Stimulated activated CD8-positive, alpha-beta memory T cell treated with anti-CD3 and anti-CD28 coated beads, Interleukin-4, amount 100 ng/mL, for 48 hours (primary cell): ENCODE results near the gene WDR36.

Source experiments
- DNase-seq: peaks from one replicate; pipeline ENCODE4 v3.0.0-alpha.2; 2020

Gene WDR36

GRCh38 chr5:111106320-111106948 lies 14.3 kb downstream of the WDR36 start:
- DNase-seq, result no peak

DNA sequence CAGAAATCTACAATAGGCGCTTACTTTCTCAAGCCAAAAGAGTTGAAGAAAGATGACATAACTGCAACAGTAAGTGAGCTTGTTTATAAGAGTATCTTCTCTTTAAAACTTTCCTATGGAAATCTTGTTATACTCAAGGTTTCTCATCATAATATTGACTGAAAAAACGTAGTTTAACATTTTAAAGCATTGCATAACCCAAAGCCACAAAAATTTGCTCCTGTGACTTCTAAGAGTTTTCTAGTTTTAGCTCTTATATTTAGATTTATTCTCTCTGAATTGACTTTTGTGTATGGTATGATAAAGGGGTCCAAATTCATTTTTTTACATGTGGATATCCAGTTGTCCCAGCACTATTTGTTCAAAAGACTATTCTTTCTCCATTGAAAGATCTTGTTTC lies 15.2 kb downstream of the WDR36 start:
- no peak for DNase-seq

- DNase-seq, result no peak
Observed at GRCh38 chr5:111111956-111112355, 19.8 kb downstream of the WDR36 start.

DNA sequence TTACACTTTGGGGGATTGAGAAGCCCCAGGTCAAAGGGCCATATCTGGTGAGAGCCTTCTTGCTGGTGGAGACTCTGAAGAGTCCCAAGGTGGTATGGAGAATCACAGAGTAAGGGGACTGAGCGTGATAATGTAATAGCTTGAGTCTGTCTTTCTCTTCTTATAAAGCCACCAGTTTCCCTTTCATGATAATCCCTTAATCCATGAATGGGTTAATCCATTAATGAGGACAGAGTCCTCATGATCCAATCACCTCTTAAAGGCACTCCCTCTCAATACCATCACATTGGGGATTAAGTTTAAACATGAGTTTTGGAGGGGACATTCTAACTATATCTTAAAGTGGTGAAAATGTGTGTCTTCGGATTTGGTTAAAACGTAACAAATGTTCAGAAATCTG lies 21.5 kb downstream of the WDR36 start:
- DNase-seq, result no peak

GRCh38 chr5:111115229-111115628 lies 23.1 kb downstream of the WDR36 start:
- no peak for DNase-seq

- DNase-seq, result no peak
Observed at GRCh38 chr5:111116550-111116949, 24.4 kb downstream of the WDR36 start.

GRCh38 chr5:111117136-111117535 lies 25.0 kb downstream of the WDR36 start:
- DNase-seq, result no peak

DNA sequence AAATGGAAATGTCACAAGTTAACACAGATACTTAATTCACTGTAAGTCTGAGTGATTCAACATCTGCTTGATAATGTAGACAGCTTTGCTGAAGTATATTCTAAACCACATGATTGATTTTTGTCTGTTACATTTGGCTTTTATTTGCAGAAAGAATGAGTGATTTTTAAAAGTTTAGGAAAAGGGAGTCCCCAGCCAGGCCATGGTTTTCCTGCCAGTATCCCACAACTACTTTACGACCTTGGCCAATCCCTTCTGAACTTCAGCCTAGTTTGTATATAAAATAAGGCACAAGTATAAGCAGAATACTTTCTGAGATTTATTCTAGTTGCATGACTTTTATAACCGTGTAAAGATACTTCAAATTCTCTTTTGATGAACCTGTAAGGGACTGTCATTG lies 27.1 kb downstream of the WDR36 start:
- DNase-seq, result no peak

- DNase-seq, result no peak
Observed at GRCh38 chr5:111119856-111120255, 27.7 kb downstream of the WDR36 start.

- DNase-seq, result no peak
Observed at GRCh38 chr5:111120911-111121310, 28.8 kb downstream of the WDR36 start.

- no peak for DNase-seq
Observed at GRCh38 chr5:111121926-111122325, 29.8 kb downstream of the WDR36 start.

GRCh38 chr5:111122398-111122797 lies 30.2 kb downstream of the WDR36 start:
- no peak for DNase-seq

DNA sequence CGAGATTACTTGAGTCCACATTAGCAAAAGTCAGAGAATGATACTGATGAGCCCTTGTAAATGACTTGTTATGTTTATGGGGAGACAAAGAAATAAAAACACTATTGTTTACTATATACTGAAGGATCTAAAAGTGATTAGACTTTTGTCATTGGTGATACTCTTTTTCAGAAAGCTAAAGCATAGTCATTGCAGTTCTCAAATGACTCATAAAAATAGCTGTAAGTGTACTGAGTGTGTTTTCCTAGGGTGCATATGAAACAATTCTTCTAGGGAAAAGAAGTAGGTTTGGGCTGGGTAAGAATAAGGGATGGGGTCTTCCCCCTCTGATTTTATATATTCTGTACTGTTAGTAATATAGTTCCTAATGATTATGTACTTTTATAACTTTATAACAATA lies 32.6 kb downstream of the WDR36 start:
- no peak for DNase-seq

GRCh38 chr5:111126896-111127295 lies 34.7 kb downstream of the WDR36 start:
- no peak for DNase-seq

GRCh38 chr5:111127453-111128195 lies 35.5 kb downstream of the WDR36 start:
- no peak for DNase-seq

GRCh38 chr5:111129938-111130337 lies 37.8 kb downstream of the WDR36 start:
- DNase-seq, result no peak

DNA sequence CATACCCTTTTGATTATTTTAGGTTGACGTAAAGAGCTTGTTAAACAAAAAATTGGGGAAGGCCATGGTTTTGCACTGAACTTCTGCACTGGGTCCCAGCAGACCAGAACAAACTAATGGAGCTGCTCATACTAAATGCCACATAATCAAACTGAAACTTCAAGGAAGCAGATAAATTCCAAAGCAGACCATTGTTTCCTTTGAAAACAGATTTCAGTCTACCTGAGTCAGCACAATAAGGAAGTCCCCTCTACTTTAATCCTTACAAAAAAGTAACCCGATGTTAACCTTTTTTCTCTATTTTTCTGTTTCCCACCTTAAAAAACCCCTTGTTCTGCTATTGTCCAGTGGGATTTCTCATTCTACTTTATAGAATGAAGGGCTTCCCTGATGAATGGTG lies 39.2 kb downstream of the WDR36 start:
- no peak for DNase-seq

GRCh38 chr5:111132076-111132475 lies 39.9 kb downstream of the WDR36 start:
- no peak for DNase-seq

GRCh38 chr5:111132731-111133435 lies 40.7 kb downstream of the WDR36 start:
- peak; percentile 26 for DNase-seq

GRCh38 chr5:111133436-111133751 lies 41.2 kb downstream of the WDR36 start:
- DNase-seq, result no peak

DNA sequence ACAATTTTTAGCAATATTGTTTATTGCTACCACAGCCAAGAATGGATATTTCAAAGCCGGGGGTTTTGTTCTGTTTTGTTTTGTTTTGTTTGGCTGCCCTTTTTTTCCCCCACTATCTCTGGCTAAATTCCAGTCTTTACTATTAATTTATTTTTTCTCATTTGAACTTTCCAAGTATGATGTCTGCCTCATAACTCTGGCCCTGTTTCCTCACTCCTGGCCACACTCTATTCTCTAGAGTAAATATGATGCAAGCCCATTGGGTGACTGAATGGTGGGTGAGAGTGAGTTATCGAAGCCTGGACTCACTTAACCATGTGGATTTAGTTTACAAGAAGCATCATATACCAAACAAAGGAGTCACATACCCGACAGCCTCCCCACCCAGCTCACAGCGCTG lies 41.9 kb downstream of the WDR36 start:
- DNase-seq, result no peak

GRCh38 chr5:111134864-111135263 lies 42.7 kb downstream of the WDR36 start:
- no peak for DNase-seq

DNA sequence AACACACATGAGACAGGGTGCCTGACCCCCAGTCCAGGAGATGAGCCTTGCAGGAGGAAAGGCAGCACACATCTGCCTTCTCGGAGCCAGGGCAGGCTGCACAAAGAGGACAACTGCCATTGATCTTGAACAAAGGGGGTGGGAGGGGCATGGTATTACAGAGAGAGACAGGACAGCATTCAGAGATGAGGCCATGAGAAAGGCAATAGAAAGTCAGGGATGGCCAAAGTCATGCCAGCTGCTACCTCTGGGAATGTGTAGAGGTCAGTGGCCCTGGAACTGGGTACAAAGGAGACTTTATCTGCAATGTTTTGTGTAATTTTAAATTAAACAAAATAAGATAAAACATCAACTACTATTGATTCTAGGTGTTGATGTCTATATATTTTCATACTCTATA lies 43.2 kb downstream of the WDR36 start:
- DNase-seq, result no peak

DNA sequence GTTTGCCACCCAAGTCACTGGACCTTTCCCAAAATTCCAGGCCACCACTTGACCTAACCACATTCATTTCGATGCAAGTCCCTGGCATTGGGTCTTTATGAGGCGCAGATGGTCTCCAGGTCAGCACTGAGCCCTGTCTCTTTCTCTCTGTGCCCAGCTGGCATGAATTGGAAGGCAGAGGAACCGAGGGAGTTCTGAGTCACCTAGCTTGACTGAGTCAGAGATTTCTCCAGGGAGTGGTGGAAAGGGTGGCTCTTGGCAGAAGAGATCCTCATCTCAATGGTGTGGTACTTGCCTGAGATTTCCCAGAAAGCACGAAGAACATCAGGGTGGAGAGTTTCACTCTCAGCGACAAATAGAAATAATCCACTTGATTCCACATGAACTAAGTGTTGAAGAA lies 43.8 kb downstream of the WDR36 start:
- DNase-seq, result no peak
